HG02943 (cell line): ENCODE results near the gene CTAGE1.

Source experiments
- ATAC-seq: cut with Tn5 transposase; IDR thresholded peaks from one replicate; pipeline ENCODE4 v1.9.1; 2021; ENCODE audit warnings: mild to moderate bottlenecking, low read depth, moderate library complexity; ENCODE audit not compliant: unreplicated experiment

The CTAGE1 gene

GRCh38 chr18:22436136-22436535 lies 18.4 kb upstream of the CTAGE1 start:
- no peak for ATAC-seq

GRCh38 chr18:22434973-22435608 lies 17.4 kb upstream of the CTAGE1 start:
- ATAC-seq: no peak

GRCh38 chr18:22433956-22434355 lies 16.2 kb upstream of the CTAGE1 start:
- ATAC-seq: no peak

- no peak for ATAC-seq
These were observed 15.0 kb upstream of the CTAGE1 start for GRCh38 chr18:22432657-22433137.

GRCh38 chr18:22429564-22429963 lies 11.8 kb upstream of the CTAGE1 start:
- ATAC-seq: no peak

- ATAC-seq: no peak
These were observed 11.0 kb upstream of the CTAGE1 start for GRCh38 chr18:22428672-22429071.

GRCh38 chr18:22427822-22428549 lies 10.3 kb upstream of the CTAGE1 start:
- ATAC-seq: no peak

GRCh38 chr18:22424565-22424963 lies 6.8 kb upstream of the CTAGE1 start:
- ATAC-seq: no peak

GRCh38 chr18:22423878-22424564 lies 6.3 kb upstream of the CTAGE1 start:
- ATAC-seq: no peak

- no peak for ATAC-seq
These were observed 5.3 kb upstream of the CTAGE1 start for GRCh38 chr18:22422909-22423548.

- ATAC-seq: no peak
These were observed 2.9 kb upstream of the CTAGE1 start for GRCh38 chr18:22420652-22421051.

- no peak for ATAC-seq
These were observed 5.4 kb downstream of the CTAGE1 start for GRCh38 chr18:22412176-22412911.

GRCh38 chr18:22411446-22411845 lies 6.3 kb downstream of the CTAGE1 start:
- ATAC-seq: no peak

- ATAC-seq: no peak
These were observed 7.6 kb downstream of the CTAGE1 start for GRCh38 chr18:22410126-22410525.

- ATAC-seq: no peak
These were observed 8.3 kb downstream of the CTAGE1 start for GRCh38 chr18:22409445-22409844.

GRCh38 chr18:22408059-22408458 lies 9.7 kb downstream of the CTAGE1 start:
- no peak for ATAC-seq

- no peak for ATAC-seq
These were observed 12.6 kb downstream of the CTAGE1 start for GRCh38 chr18:22405142-22405541.

- ATAC-seq: no peak
These were observed 13.8 kb downstream of the CTAGE1 start for GRCh38 chr18:22403950-22404349.

GRCh38 chr18:22399949-22400348 lies 17.8 kb downstream of the CTAGE1 start:
- no peak for ATAC-seq

GRCh38 chr18:22398464-22398863 lies 19.3 kb downstream of the CTAGE1 start:
- ATAC-seq: no peak
